ENCODE results near the gene HS3ST3B1. TPM values are rescaled to one million over a fixed set of nuclear protein-coding genes. Genes with fewer than 3 reads are reported as not detected.

Gene HS3ST3B1
- total RNA-seq, 4 donors from 2014 or later, result 0.40 to 2.5 (median 1.2) TPM; not detected in 1

GRCh38 chr17:14329900-14330491 lies 29.1 kb downstream of the HS3ST3B1 start:
- H3K27me3 ChIP-seq, result no peaks in the 10 kb centered on the region
- H3K4me1 ChIP-seq, result no peaks in the 10 kb centered on the region
- WGBS, 2 donors (ENCODE audit: low coverage in 1 of 2), result 58 to 100% methylated on average over 2 to 5 of the region's 5 CpGs
- no peaks in the 10 kb centered on the region for H3K36me3 ChIP-seq
- no peak overlapping the region for H3K4me3 ChIP-seq
- H3K9me3 ChIP-seq, result no peaks in the 10 kb centered on the region
- H3K27ac ChIP-seq, result peak overlapping the region in 1 of 4 donors; percentile 0
- no peak for DNase-seq
- intact Hi-C loops (cut with DNase I; ENCODE audit: low total_unique reads) (no loop called here), in situ Hi-C loops (cut with MboI; ENCODE audit: low pct_ligation_motif_present in 1 of 4, low pct_unique_long_range_greater_than_20kb in 1 of 4, low sequenced_read_pairs in 3 of 4) (loop anchor here in 1 of 4 donors (25.0 kb wide), 1 partner anchor 107 kb away; no protein-coding TSS in a partner anchor)
- TF ChIP-seq POLR2AphosphoS5 (IDR thresholded peaks at IDR 0.05), result no peak
- no peak for TF ChIP-seq EP300 (IDR thresholded peaks at IDR 0.05; ENCODE audit: low read depth)
- no peak for TF ChIP-seq CTCF (IDR thresholded peaks at IDR 0.05)
- no peak for TF ChIP-seq POLR2A (IDR thresholded peaks at IDR 0.05)

GRCh38 chr17:14330492-14330962 lies 29.6 kb downstream of the HS3ST3B1 start:
- TF ChIP-seq POLR2AphosphoS5 (IDR thresholded peaks at IDR 0.05) (peak in 1 of 3 donors; percentile 17), CTCF (IDR thresholded peaks at IDR 0.05) (no peak)
- intact Hi-C loops (cut with DNase I; ENCODE audit: low total_unique reads) (no loop called here), in situ Hi-C loops (cut with MboI; ENCODE audit: low pct_ligation_motif_present in 1 of 4, low pct_unique_long_range_greater_than_20kb in 1 of 4, low sequenced_read_pairs in 3 of 4) (loop anchor here in 1 of 4 donors (25.0 kb wide), 1 partner anchor 107 kb away; no protein-coding TSS in a partner anchor)
- H3K36me3 ChIP-seq, result no peaks in the 10 kb centered on the region
- DNase-seq, result peak; percentile 12
- H3K4me3 ChIP-seq, result no peak overlapping the region
- peak overlapping the region in 3 of 4 donors; percentile 22 to 51 (median 40) for H3K27ac ChIP-seq
- H3K27me3 ChIP-seq, result no peaks in the 10 kb centered on the region
- no peaks in the 10 kb centered on the region for H3K4me1 ChIP-seq
- H3K9me3 ChIP-seq, result no peaks in the 10 kb centered on the region
- 65 to 70% methylated on average over 4 to 8 of the region's 8 CpGs for WGBS, 2 donors (ENCODE audit: low coverage in 1 of 2)

GRCh38 chr17:14331225-14331981 lies 30.5 kb downstream of the HS3ST3B1 start:
- in situ Hi-C loops (cut with MboI; ENCODE audit: low pct_ligation_motif_present in 1 of 4, low pct_unique_long_range_greater_than_20kb in 1 of 4, low sequenced_read_pairs in 3 of 4), result loop anchor here in 1 of 4 donors (25.0 kb wide), 1 partner anchor 106 kb away; no protein-coding TSS in a partner anchor

More at GRCh38 chr17:14331225-14331981, 30.5 kb downstream of the HS3ST3B1 start:
- WGBS, 2 donors (ENCODE audit: low coverage in 1 of 2), result 76 to 82% methylated on average over 7 to 10 of the region's 10 CpGs
- no peaks in the 10 kb centered on the region for H3K36me3 ChIP-seq
- peak overlapping the region in 2 of 4 donors; percentile 22 to 40 for H3K27ac ChIP-seq
- H3K9me3 ChIP-seq, result no peaks in the 10 kb centered on the region
- no peak overlapping the region for H3K4me3 ChIP-seq
- no peaks in the 10 kb centered on the region for H3K27me3 ChIP-seq
- intact Hi-C loops (cut with DNase I; ENCODE audit: low total_unique reads), result no loop called here
- peaks cover 0 to 4% (median 0%) of the 10 kb centered on the region in 4 donors for H3K4me1 ChIP-seq
- TF ChIP-seq POLR2AphosphoS5 (IDR thresholded peaks at IDR 0.05) (no peak), POLR2A (IDR thresholded peaks at IDR 0.05) (no peak), EP300 (IDR thresholded peaks at IDR 0.05; ENCODE audit: low read depth) (no peak), CTCF (IDR thresholded peaks at IDR 0.05) (no peak)
- DNase-seq, result no peak

All from transverse colon (tissue), 4 donors.